22Rv1 (cell line): ENCODE results near the gene OR6C70.
"Not testable (repeated sequence)": the region's sequence is repeated elsewhere in the genome, so short reads cannot be mapped to it uniquely, and the experiment has no call there.

Experiments
- ZFX ChIP-seq: fragments of 450-650 bp; IDR thresholded peaks from 2 replicates; pipeline ENCODE4 v1.6.1; 2017; ENCODE audit warnings: antibody characterized with exemption, borderline replicate concordance
- TF ChIP-seq, protein P1 (sequence below): fragments of 450-650 bp; IDR thresholded peaks from 2 replicates; pipeline ENCODE4 v1.5.1; 2017; ENCODE audit warnings: mild to moderate bottlenecking

DNA sequence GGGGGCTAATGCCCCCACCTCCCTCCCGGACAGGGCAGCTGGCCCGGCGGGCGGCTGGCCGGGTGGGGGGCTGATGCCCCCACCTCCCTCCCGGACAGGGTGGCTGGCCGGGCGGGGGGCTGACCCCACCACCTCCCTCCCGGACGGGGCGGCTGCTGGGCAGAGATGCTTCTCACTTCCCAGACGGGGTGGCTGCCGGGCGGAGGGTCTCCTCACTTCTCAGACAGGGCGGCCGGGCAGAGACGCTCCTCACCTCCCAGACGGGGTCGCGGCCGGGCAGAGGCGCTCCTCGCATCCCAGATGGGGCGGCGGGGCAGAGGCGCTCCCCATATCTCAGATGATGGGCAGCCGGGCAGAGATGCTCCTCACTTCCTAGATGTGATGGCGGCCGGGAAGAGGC lies 9.2 kb upstream of the OR6C70 start:
- TF ChIP-seq, protein P1, sequence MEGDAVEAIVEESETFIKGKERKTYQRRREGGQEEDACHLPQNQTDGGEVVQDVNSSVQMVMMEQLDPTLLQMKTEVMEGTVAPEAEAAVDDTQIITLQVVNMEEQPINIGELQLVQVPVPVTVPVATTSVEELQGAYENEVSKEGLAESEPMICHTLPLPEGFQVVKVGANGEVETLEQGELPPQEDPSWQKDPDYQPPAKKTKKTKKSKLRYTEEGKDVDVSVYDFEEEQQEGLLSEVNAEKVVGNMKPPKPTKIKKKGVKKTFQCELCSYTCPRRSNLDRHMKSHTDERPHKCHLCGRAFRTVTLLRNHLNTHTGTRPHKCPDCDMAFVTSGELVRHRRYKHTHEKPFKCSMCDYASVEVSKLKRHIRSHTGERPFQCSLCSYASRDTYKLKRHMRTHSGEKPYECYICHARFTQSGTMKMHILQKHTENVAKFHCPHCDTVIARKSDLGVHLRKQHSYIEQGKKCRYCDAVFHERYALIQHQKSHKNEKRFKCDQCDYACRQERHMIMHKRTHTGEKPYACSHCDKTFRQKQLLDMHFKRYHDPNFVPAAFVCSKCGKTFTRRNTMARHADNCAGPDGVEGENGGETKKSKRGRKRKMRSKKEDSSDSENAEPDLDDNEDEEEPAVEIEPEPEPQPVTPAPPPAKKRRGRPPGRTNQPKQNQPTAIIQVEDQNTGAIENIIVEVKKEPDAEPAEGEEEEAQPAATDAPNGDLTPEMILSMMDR: not testable (repeated sequence)
- TF ChIP-seq ZFX: not testable (repeated sequence)
